IMR-90 (cell line): ENCODE data around the gene ARVCF. TPM values are rescaled to one million over a fixed set of nuclear protein-coding genes. Genes with fewer than 3 reads are reported as not detected.
A peak's percentile ranks its signal among the peaks of the same experiment; 100 is the strongest.

Experiments
- ATAC-seq: fragments of 200-7000 bp; cut with Tn5 transposase; 2 replicates; pipeline ENCODE4 v1.9.1; 2020; ENCODE audit warnings: low read depth, mild to moderate bottlenecking, moderate library complexity
- BruUV-seq: library from RNA; stranded (reverse); fragments of 400-500 nt; replicated peaks from 2 replicates; lab custom pipeline; 2021; lab: Mats Ljungman, UMichigan
- CTCF ChIA-PET: fragments of 300-600 bp; formaldehyde crosslinking; extraction: SDS; loops from one replicate; lab custom pipeline; 2021; ENCODE audit warnings: antibody characterized with exemption; lab: Yijun Ruan, JAX
- POLR2A ChIA-PET: fragments of 300-600 bp; sonication (Branson Sonifier 250); formaldehyde crosslinking; loops from one replicate; lab custom pipeline; 2022; ENCODE audit warnings: antibody characterized with exemption; ENCODE audit not compliant: unreplicated experiment; lab: Charles Lee
- DNase-seq: peaks from one replicate; pipeline ENCODE4 v3.0.0; 2013
- H2AFZ ChIP-seq: replicated peaks from 2 replicates; pipeline ENCODE3; 2013; ENCODE audit warnings: low read length, mild to moderate bottlenecking; ENCODE audit not compliant: poor library complexity
- H2AK5ac ChIP-seq: 2 replicates; pipeline ENCODE4 v1.6.1; 2013; ENCODE audit warnings: low read depth, low read length, inconsistent platforms
- H2AK9ac ChIP-seq: replicated peaks from 2 replicates; pipeline ENCODE3; 2013; ENCODE audit warnings: mild to moderate bottlenecking, low read depth, low read length, moderate library complexity; ENCODE audit not compliant: poor library complexity
- H2BK120ac ChIP-seq: 2 replicates; pipeline ENCODE4 v1.6.1; 2013; ENCODE audit warnings: low read depth, low read length, inconsistent platforms
- H2BK15ac ChIP-seq: 3 replicates; pipeline ENCODE4 v1.6.1; 2013; ENCODE audit warnings: low read depth, low read length, inconsistent platforms
- H2BK20ac ChIP-seq: 2 replicates; pipeline ENCODE4 v1.6.1; 2013; ENCODE audit warnings: low read depth, mild to moderate bottlenecking, inconsistent platforms, low read length, moderate library complexity
- H2BK5ac ChIP-seq: 2 replicates; pipeline ENCODE4 v1.6.1; 2013; ENCODE audit warnings: mild to moderate bottlenecking, low read depth, low read length, inconsistent platforms; ENCODE audit not compliant: poor library complexity, severe bottlenecking
- H3K14ac ChIP-seq: replicated peaks from 2 replicates; pipeline ENCODE4 v1.6.1; 2013; ENCODE audit warnings: low read depth, low read length, inconsistent platforms
- H3K18ac ChIP-seq: 2 replicates; pipeline ENCODE4 v1.6.1; 2013; ENCODE audit warnings: low read depth, low read length, control low read depth
- H3K23ac ChIP-seq: 2 replicates; pipeline ENCODE4 v1.6.1; 2013; ENCODE audit warnings: low read depth, low read length, inconsistent platforms
- H3K27ac ChIP-seq: 2 replicates; pipeline ENCODE4 v1.5.1; 2013; ENCODE audit warnings: mild to moderate bottlenecking, control low read depth, low read length; ENCODE audit not compliant: insufficient read depth
- H3K27me3 ChIP-seq: 2 replicates; pipeline ENCODE4 v1.6.1; 2013; ENCODE audit warnings: low read length; ENCODE audit not compliant: control insufficient read depth, insufficient read depth
- H3K36me3 ChIP-seq: 2 replicates; pipeline ENCODE4 v1.6.1; 2013; ENCODE audit warnings: low read length, mixed read lengths; ENCODE audit not compliant: control insufficient read depth, insufficient read depth
- H3K4ac ChIP-seq: 2 replicates; pipeline ENCODE4 v1.6.1; 2013; ENCODE audit warnings: low read depth, low read length, inconsistent platforms
- H3K4me1 ChIP-seq: 2 replicates; pipeline ENCODE4 v1.6.1; 2013; ENCODE audit warnings: low read length, mixed read lengths; ENCODE audit not compliant: control insufficient read depth, insufficient read depth
- H3K4me2 ChIP-seq: 2 replicates; pipeline ENCODE4 v1.6.1; 2013; ENCODE audit warnings: low read depth, mild to moderate bottlenecking, control low read depth, low read length, moderate library complexity
- H3K4me3 ChIP-seq: 2 replicates; pipeline ENCODE4 v1.5.1; 2013; ENCODE audit warnings: low read depth, mild to moderate bottlenecking, control low read depth, low read length, moderate library complexity; ENCODE audit not compliant: insufficient read depth
- H3K56ac ChIP-seq: 2 replicates; pipeline ENCODE4 v1.6.1; 2013; ENCODE audit warnings: low read length, inconsistent platforms; ENCODE audit not compliant: insufficient read depth; ENCODE audit errors: extremely low read depth
- H3K79me1 ChIP-seq, 2 experiments: 2 replicates each; pipeline ENCODE4 v1.6.1; 2013; ENCODE audit warnings: low read length in 2 of 2, inconsistent platforms in 1 of 2, low read depth in 1 of 2
- H3K9ac ChIP-seq: 2 replicates; pipeline ENCODE4 v1.6.1; 2013; ENCODE audit warnings: low read depth, low read length, control low read depth
- H3K9me1 ChIP-seq: 2 replicates; pipeline ENCODE4 v1.6.1; 2013; ENCODE audit warnings: low read length, inconsistent platforms; ENCODE audit not compliant: insufficient read depth
- H3K9me3 ChIP-seq: 2 replicates; pipeline ENCODE4 v1.6.1; 2013; ENCODE audit warnings: low read length; ENCODE audit not compliant: control insufficient read depth, insufficient read depth
- H4K20me1 ChIP-seq: 2 replicates; pipeline ENCODE4 v1.6.1; 2013; ENCODE audit warnings: low read length, inconsistent platforms; ENCODE audit not compliant: insufficient read depth
- H4K5ac ChIP-seq: 2 replicates; pipeline ENCODE4 v1.6.1; 2013; ENCODE audit warnings: mild to moderate bottlenecking, low read depth, low read length, control low read depth
- H4K8ac ChIP-seq, 2 experiments: 2 replicates each; pipeline ENCODE4 v1.6.1; 2013; ENCODE audit warnings: low read depth in 2 of 2, low read length in 2 of 2, control low read depth in 1 of 2, inconsistent platforms in 1 of 2
- H4K91ac ChIP-seq: 2 replicates; pipeline ENCODE4 v1.6.1; 2013; ENCODE audit warnings: low read depth, low read length, inconsistent platforms; ENCODE audit not compliant: insufficient read depth
- CEBPB ChIP-seq: IDR thresholded peaks from 2 replicates; pipeline ENCODE4 v1.6.1; 2012; ENCODE audit warnings: low read depth, low read length, improper control_type of control experiment
- RCOR1 ChIP-seq: IDR thresholded peaks from 2 replicates; pipeline ENCODE4 v1.6.1; 2012; ENCODE audit warnings: mild to moderate bottlenecking, low read length, improper control_type of control experiment; ENCODE audit not compliant: insufficient replicate concordance
- RFX5 ChIP-seq: IDR thresholded peaks from 2 replicates; pipeline ENCODE4 v1.8.0; 2012; ENCODE audit warnings: low read depth, mild to moderate bottlenecking, low read length, moderate library complexity
- WGBS, 2 experiments: methylation state at CpG; one replicate each; pipeline versions ENCODE4 v1.1.5 to v1.1.7; 2013; ENCODE audit warnings: missing lambda C conversion rate in 2 of 2; ENCODE audit not compliant: insufficient read length in 1 of 2; ENCODE audit errors: extremely low coverage in 2 of 2; 5-methylcytosine and 5-hydroxymethylcytosine counted together
- dilution Hi-C: fragments of 300-500 bp; cut with HindIII; formaldehyde crosslinking; loops from one replicate; pipeline ENCODE4 v1.14.3; 2018; ENCODE audit warnings: low sequenced_read_pairs; ENCODE audit not compliant: unreplicated experiment
- in situ Hi-C: fragments of 300-500 bp; cut with MboI; formaldehyde crosslinking; loops from 3 replicates; pipeline ENCODE4 v1.14.3; 2019; ENCODE audit warnings: low sequenced_read_pairs, inconsistent platforms, mixed read lengths
- intact Hi-C: fragments of 100-400 bp; cut with micrococcal nuclease; formaldehyde crosslinking; loops from 2 replicates; pipeline ENCODE4 v1.10.0; 2022
- polyA plus RNA-seq, 3 experiments: library from polyadenylated mRNA; depleted of rRNA; stranded (reverse); fragments of >200 nt; gene quantifications; 2 replicates each; pipeline ENCODE4 v1.2.3, GENCODE V29; 2012; ENCODE audit warnings: low replicate concordance in 1 of 3
- total RNA-seq: library from RNA; depleted of rRNA; stranded (reverse); fragments of >200 nt; gene quantifications from 2 replicates; pipeline ENCODE4 v1.2.3, GENCODE V29; 2012

The ARVCF gene
- total and polyA plus RNA-seq, 2 of the 4 experiments (the other 2 are of a cell fraction), result 8.6 to 14.1 TPM

GRCh38 chr22:19937616-19938473, 78.8 kb downstream of the ARVCF start:
- H3K9me1 ChIP-seq, result peaks cover 12% of the 10 kb centered on the region
- dilution Hi-C loops (no loop called here), intact Hi-C loops (no loop called here), in situ Hi-C loops (no loop called here)
- no TSS peak for BruUV-seq
- no peak overlapping the region for H3K4ac ChIP-seq
- no peak overlapping the region for H4K5ac ChIP-seq
- no peak overlapping the region for H2AFZ ChIP-seq
- no peak overlapping the region; the same call in 1 of the 2 replicates for H3K4me2 ChIP-seq
- POLR2A ChIA-PET, result no interaction called here
- ATAC-seq (no peak), DNase-seq (peak; percentile 35)
- H3K27ac ChIP-seq, result no peak overlapping the region
- H4K20me1 ChIP-seq, result no peaks in the 10 kb centered on the region
- no peak overlapping the region for H3K56ac ChIP-seq
- H3K9ac ChIP-seq, result no peak overlapping the region
- no peak overlapping the region; the same call in 2 of the 3 replicates for H2BK15ac ChIP-seq
- no peak overlapping the region for H3K23ac ChIP-seq
- H2BK120ac ChIP-seq, result no peak overlapping the region
- no peak overlapping the region for H4K8ac ChIP-seq
- no peak overlapping the region for H3K18ac ChIP-seq
- peaks cover 13% of the 10 kb centered on the region for H3K4me1 ChIP-seq
- no peak overlapping the region for H2BK5ac ChIP-seq
- H2AK5ac ChIP-seq, result no peak overlapping the region
- H3K27me3 ChIP-seq, result no peaks in the 10 kb centered on the region
- peaks cover 9% of the 10 kb centered on the region for H3K9me3 ChIP-seq
- CTCF ChIA-PET, result no interaction called here
- H2BK20ac ChIP-seq, result no peak overlapping the region
- no peak overlapping the region for H2AK9ac ChIP-seq
- no peak overlapping the region for H3K14ac ChIP-seq
- H4K91ac ChIP-seq, result no peak overlapping the region
- H3K4me3 ChIP-seq, result no peak overlapping the region
- H3K36me3 ChIP-seq, result peaks cover 3% of the 10 kb centered on the region
- 93% methylated on average over 6 of the region's 16 CpGs; no CpG with 5 or more reads in 1 of the 2 experiments for WGBS, 2 experiments
- peaks cover 34 to 54% of the 10 kb centered on the region in 2 experiments for H3K79me1 ChIP-seq
- no peak for TF ChIP-seq RCOR1
- no peak for TF ChIP-seq RFX5
- TF ChIP-seq CEBPB, result peak; percentile 69
